Stimulated activated memory B cell treated with anti-CD40 and anti-IgM and Interleukin-4, amounts not matched to agents 10 μg/mL and 1 μg/mL and 100 μg/mL, for 72 hours (primary cell): Measurements from ENCODE around the gene FAS.
A peak's percentile ranks its signal among the peaks of the same experiment; 100 is the strongest.

Experiments used
- ATAC-seq: fragments of 150-1000 bp; cut with Tn5 transposase; 2 replicates; pipeline ENCODE4 v1.10.0; 2021
- H3K27ac Mint-ChIP-seq: one replicate; pipeline ENCODE4 v1.8.0; 2022; ENCODE audit warnings: mild to moderate bottlenecking, mixed read lengths
- H3K27me3 Mint-ChIP-seq: one replicate; pipeline ENCODE4 v1.8.0; 2022; ENCODE audit warnings: mixed read lengths
- H3K36me3 Mint-ChIP-seq: one replicate; pipeline ENCODE4 v1.8.0; 2022; ENCODE audit warnings: mixed read lengths
- H3K4me1 Mint-ChIP-seq: one replicate; pipeline ENCODE4 v1.8.0; 2022; ENCODE audit warnings: mixed read lengths
- H3K4me3 Mint-ChIP-seq: one replicate; pipeline ENCODE4 v1.8.0; 2022; ENCODE audit warnings: mild to moderate bottlenecking, moderate library complexity, mixed read lengths
- H3K9me3 Mint-ChIP-seq: one replicate; pipeline ENCODE4 v1.8.0; 2022; ENCODE audit warnings: mixed read lengths

The FAS gene

GRCh38 chr10:88981435-88981834, 9.2 kb upstream of the FAS start:
- peaks cover 2% of the 10 kb centered on the region for H3K9me3 Mint-ChIP-seq
- H3K4me1 Mint-ChIP-seq, result peaks cover 13% of the 10 kb centered on the region
- H3K36me3 Mint-ChIP-seq, result peaks cover 3% of the 10 kb centered on the region
- H3K27me3 Mint-ChIP-seq, result no peaks in the 10 kb centered on the region
- no peak for ATAC-seq
- H3K4me3 Mint-ChIP-seq, result no peak overlapping the region
- H3K27ac Mint-ChIP-seq, result no peak overlapping the region

DNA sequence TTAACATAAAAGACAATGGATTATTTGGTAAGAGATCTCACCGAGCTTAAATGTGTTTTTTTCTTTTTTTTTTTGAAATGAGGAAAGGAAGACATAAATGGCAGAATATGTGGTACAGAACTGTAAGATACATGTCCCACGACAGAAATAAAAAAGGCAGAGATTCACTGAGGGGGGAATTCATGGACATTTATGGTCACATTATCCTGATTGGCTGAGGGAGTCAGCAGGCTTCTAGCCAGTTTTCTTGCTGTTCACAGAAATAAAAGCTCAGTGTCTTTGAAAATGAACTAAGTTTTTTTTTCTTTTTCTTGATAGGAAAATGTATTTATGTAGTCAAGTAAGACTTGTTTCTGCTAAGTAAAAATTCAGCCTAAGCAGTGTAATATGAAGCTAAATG, 8.2 kb upstream of the FAS start:
- Mint-ChIP-seq H3K27me3 (no peaks in the 10 kb centered on the region), H3K4me3 (no peak overlapping the region), H3K9me3 (peaks cover 4% of the 10 kb centered on the region), H3K36me3 (peaks cover 6% of the 10 kb centered on the region), H3K27ac (no peak overlapping the region), H3K4me1 (peaks cover 16% of the 10 kb centered on the region)
- ATAC-seq, result no peak

- H3K4me3 Mint-ChIP-seq, result no peak overlapping the region
- peaks cover 6% of the 10 kb centered on the region for H3K9me3 Mint-ChIP-seq
- ATAC-seq, result no peak
- no peak overlapping the region for H3K27ac Mint-ChIP-seq
- H3K27me3 Mint-ChIP-seq, result no peaks in the 10 kb centered on the region
- H3K36me3 Mint-ChIP-seq, result peaks cover 6% of the 10 kb centered on the region
- peaks cover 16% of the 10 kb centered on the region for H3K4me1 Mint-ChIP-seq
Observed at GRCh38 chr10:88983206-88983605, 7.4 kb upstream of the FAS start.

GRCh38 chr10:88983939-88984338, 6.7 kb upstream of the FAS start:
- no peak overlapping the region for H3K27ac Mint-ChIP-seq
- ATAC-seq, result no peak
- H3K9me3 Mint-ChIP-seq, result peaks cover 6% of the 10 kb centered on the region
- no peak overlapping the region for H3K4me3 Mint-ChIP-seq
- peaks cover 6% of the 10 kb centered on the region for H3K36me3 Mint-ChIP-seq
- H3K27me3 Mint-ChIP-seq, result no peaks in the 10 kb centered on the region
- peaks cover 16% of the 10 kb centered on the region for H3K4me1 Mint-ChIP-seq

DNA sequence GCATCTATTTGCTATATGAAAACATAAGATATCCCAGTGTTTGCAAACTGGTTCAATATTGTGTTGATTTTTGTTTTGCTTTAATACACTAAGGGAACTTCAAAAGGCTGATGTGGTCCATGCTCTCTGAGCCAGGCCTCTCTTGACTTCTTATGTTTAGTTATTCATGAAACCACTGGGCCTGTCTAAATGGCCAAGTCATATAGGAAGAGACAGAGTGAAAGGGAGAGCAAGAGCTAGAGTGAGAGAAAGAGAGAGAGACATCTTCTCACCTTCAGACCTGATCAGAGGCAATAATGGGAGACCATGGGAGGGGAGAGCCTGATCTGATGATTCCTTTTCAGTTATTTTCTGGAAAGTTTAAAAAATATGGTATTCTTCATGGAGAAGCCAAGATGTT, 6.1 kb upstream of the FAS start:
- peaks cover 6% of the 10 kb centered on the region for H3K36me3 Mint-ChIP-seq
- no peak overlapping the region for H3K4me3 Mint-ChIP-seq
- H3K4me1 Mint-ChIP-seq, result peaks cover 20% of the 10 kb centered on the region
- H3K27me3 Mint-ChIP-seq, result no peaks in the 10 kb centered on the region
- H3K27ac Mint-ChIP-seq, result no peak overlapping the region
- H3K9me3 Mint-ChIP-seq, result peaks cover 6% of the 10 kb centered on the region
- ATAC-seq, result no peak

DNA sequence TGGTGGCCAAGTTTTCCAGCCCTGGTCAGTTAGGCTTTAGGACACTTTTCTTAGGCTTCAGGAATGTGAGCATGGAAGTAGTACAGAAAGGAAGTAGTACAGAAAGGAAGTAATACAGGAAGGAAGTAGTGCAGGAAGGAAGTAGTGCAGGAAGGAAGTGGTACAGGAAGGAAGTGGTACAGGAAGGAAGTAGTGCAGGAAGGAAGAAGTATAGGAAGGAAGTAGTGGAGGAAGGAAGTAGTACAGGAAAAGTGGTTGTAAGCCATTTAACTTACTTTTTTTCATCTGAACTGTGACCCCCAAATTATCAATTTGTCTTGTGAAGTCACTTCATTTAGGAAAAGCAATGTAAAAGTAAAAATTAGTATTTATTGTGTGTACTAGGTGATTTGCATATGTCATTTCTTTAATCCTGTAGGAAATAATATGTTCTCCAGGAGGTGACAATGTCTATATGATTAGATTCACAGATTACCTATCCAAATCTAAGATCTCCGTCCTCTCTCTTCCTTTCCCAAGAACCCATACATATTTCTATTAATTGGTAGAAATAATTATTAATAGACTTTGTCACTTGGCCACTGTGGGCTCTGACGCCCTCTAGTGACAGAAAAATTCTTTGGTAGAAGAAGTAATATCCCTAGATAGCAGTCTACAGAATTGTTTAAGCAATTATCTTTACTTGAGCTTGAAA, 3.9 kb upstream of the FAS start:
- H3K27ac Mint-ChIP-seq, result peak overlapping the region; percentile 33
- peaks cover 6% of the 10 kb centered on the region for H3K9me3 Mint-ChIP-seq
- no peak for ATAC-seq
- H3K4me3 Mint-ChIP-seq, result no peak overlapping the region
- no peaks in the 10 kb centered on the region for H3K27me3 Mint-ChIP-seq
- H3K36me3 Mint-ChIP-seq, result peaks cover 6% of the 10 kb centered on the region
- H3K4me1 Mint-ChIP-seq, result peaks cover 34% of the 10 kb centered on the region

DNA sequence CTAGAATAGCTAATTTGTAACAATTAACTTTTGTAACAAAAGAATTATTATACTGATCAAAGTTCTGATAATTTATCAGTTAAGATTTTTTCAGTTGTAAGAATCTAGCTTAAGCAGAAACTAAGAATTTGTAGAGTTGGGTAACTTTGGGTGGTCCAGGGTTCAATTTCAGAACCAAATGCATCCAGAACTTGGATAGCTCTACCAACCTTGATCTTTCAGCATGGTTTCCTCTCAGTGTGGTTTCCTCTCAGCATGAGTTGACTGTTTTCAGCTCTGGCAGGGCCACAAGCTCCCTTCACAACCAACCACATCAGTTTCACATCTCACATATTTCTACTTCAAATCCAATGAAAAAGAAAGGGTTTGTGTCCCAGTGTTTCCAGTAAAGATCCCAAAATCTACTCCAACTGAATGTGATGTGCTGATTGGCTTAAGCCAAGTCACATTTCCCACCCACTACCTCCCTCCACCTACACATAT, 3.3 kb upstream of the FAS start:
- no peak for ATAC-seq
- no peaks in the 10 kb centered on the region for H3K27me3 Mint-ChIP-seq
- H3K9me3 Mint-ChIP-seq, result peaks cover 6% of the 10 kb centered on the region
- H3K27ac Mint-ChIP-seq, result no peak overlapping the region
- peaks cover 38% of the 10 kb centered on the region for H3K4me1 Mint-ChIP-seq
- peaks cover 6% of the 10 kb centered on the region for H3K36me3 Mint-ChIP-seq
- H3K4me3 Mint-ChIP-seq, result no peak overlapping the region

DNA sequence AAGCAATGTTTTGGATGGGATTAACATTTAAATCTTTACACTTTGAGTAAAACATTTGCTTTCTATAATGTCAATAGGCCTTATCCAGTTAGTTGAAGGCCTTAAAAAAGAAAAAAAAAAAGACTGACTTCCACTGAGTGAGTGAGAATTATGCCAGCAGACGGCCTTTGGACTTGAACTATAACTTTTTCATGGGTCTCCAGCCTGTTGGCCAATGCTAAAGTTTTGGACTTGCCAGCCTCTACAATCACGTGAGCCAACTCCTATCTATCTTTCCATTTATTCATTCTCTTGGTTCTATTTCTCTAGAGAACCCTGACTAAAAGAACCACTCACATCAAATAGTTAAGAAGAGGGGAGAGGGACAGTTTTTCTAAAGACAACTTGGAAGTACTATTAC, 2.8 kb upstream of the FAS start:
- Mint-ChIP-seq H3K27ac (no peak overlapping the region), H3K36me3 (peaks cover 6% of the 10 kb centered on the region), H3K4me3 (no peak overlapping the region), H3K9me3 (peaks cover 6% of the 10 kb centered on the region), H3K4me1 (peaks cover 44% of the 10 kb centered on the region), H3K27me3 (no peaks in the 10 kb centered on the region)
- no peak for ATAC-seq

- H3K9me3 Mint-ChIP-seq, result peaks cover 6% of the 10 kb centered on the region
- no peak for ATAC-seq
- peaks cover 6% of the 10 kb centered on the region for H3K36me3 Mint-ChIP-seq
- H3K27ac Mint-ChIP-seq, result peak overlapping the region; percentile 97
- H3K27me3 Mint-ChIP-seq, result no peaks in the 10 kb centered on the region
- H3K4me1 Mint-ChIP-seq, result peaks cover 40% of the 10 kb centered on the region
- no peak overlapping the region for H3K4me3 Mint-ChIP-seq
Observed at GRCh38 chr10:88989423-88989822, 1.2 kb upstream of the FAS start.

- Mint-ChIP-seq H3K4me1 (peaks cover 38% of the 10 kb centered on the region), H3K27me3 (no peaks in the 10 kb centered on the region), H3K9me3 (peaks cover 6% of the 10 kb centered on the region), H3K4me3 (peak overlapping the region; percentile 96), H3K36me3 (peaks cover 6% of the 10 kb centered on the region), H3K27ac (peak overlapping the region; percentile 97)
- peak; percentile 2 for ATAC-seq
Observed at GRCh38 chr10:88989824-88990383, 694 bp upstream of the FAS start.

DNA sequence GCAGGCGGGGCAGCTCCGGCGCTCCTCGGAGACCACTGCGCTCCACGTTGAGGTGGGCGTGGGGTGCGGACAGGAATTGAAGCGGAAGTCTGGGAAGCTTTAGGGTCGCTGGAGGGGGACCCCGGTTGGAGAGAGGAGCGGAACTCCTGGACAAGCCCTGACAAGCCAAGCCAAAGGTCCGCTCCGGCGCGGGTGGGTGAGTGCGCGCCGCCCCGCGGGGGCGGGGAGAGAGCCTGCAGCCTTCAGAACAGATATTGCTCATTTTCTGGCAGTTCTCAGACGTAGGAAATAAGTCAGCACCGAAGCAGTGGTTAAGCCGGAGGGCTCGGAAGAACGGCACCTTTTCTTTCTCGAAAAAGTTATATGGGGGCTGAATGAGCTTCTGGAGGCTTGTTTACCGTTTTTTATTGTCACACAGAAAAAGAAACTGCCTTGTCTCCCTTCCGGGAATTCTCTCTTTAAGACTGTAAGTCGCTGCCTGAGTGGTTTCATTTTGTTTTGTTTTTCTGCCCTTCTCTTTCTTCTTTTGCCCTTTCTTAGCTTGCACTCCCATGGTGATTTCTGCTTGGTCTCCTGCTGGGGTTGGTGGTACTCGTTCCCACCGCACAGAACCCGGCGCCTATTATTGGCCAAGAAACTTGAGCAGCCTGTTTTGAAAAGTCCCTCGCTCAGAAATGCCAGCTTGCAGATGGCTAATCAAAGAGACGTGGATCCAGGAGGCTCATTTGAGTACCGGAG, 732 bp downstream of the FAS start:
- ATAC-seq, result peak; percentile 80
- peaks cover 49% of the 10 kb centered on the region for H3K4me1 Mint-ChIP-seq

GRCh38 chr10:88991899-88992320, 1.3 kb downstream of the FAS start:
- Mint-ChIP-seq H3K36me3 (no peaks in the 10 kb centered on the region), H3K27me3 (no peaks in the 10 kb centered on the region), H3K4me3 (peak overlapping the region; percentile 96), H3K4me1 (peaks cover 52% of the 10 kb centered on the region), H3K9me3 (peaks cover 2% of the 10 kb centered on the region), H3K27ac (peak overlapping the region; percentile 97)
- peak; percentile 9 for ATAC-seq

More for the DNA sequence above, 732 bp downstream of the FAS start:
- no peaks in the 10 kb centered on the region for H3K27me3 Mint-ChIP-seq
- H3K4me3 Mint-ChIP-seq, result peak overlapping the region; percentile 96
- peaks cover 4% of the 10 kb centered on the region for H3K36me3 Mint-ChIP-seq
- H3K27ac Mint-ChIP-seq, result peak overlapping the region; percentile 97
- peaks cover 6% of the 10 kb centered on the region for H3K9me3 Mint-ChIP-seq

DNA sequence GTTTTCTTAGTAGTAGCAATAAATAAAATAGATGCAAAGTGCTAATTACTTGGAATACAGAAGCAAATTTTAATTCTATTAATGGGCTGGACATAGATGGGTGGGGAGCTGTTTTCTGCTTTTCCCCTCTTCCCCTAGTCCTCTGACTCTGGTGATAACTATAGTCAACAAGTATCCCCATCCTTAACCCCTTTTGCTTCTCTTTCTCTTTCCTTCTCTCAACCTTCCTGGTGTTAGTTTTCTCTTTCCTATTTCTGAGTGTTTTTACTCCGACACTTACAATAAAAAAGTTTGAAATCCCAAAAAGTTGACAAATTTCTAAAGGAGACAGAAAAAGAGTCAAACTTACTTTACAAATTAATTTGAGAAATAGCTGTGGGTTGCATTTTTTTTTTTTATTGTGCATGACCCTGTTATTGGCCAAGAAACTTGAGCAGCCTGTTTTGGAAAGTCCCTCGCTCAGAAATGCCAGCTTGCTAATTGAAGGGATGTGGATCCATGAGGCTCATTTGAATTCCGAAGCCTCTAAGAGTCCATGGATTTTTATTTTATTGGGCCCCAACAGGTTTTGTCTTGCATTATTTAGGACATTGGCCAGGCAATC, 2.4 kb downstream of the FAS start:
- Mint-ChIP-seq H3K27me3 (no peaks in the 10 kb centered on the region), H3K4me1 (peaks cover 56% of the 10 kb centered on the region), H3K27ac (peak overlapping the region; percentile 97), H3K4me3 (peak overlapping the region; percentile 73), H3K36me3 (no peaks in the 10 kb centered on the region), H3K9me3 (peaks cover 1% of the 10 kb centered on the region)
- ATAC-seq, result no peak

GRCh38 chr10:88994019-88994418, 3.4 kb downstream of the FAS start:
- Mint-ChIP-seq H3K4me3 (no peak overlapping the region), H3K9me3 (no peaks in the 10 kb centered on the region), H3K27ac (no peak overlapping the region), H3K36me3 (no peaks in the 10 kb centered on the region), H3K4me1 (peaks cover 58% of the 10 kb centered on the region), H3K27me3 (no peaks in the 10 kb centered on the region)
- no peak for ATAC-seq

DNA sequence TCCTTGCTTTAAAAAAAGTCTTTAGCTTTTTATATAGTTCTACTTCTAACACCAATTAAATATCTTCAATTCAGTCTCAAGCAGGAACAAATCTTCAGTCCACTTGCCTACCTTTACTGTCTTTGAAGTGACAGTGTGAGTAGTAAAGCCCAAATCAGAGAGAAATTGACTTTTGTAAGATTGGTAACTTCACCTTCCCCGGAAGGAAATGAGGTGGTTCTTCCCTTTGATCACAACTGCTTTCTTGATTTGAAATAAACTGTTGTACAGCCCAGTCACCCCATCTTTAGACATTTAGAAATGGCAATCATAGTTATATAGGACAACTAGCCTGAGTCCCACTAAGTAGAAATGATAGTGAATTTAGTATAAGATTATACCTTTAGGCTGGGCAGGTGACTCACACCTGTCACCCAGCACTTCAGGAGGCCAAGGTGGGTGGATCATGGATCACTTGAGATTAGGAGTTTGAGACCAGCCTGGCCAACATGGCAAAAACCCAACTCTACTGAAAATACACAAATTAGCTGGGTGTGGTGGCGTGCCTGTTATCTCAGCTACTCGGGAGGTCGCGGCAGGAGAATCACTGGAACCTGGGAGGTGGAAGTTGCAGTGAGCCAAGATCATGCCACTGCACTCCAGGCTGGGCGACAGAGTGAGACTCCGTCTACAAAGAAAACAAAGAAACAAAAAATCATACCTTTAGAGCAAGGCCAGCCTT, 4.7 kb downstream of the FAS start:
- Mint-ChIP-seq H3K4me3 (peak overlapping the region; percentile 18), H3K27ac (peak overlapping the region; percentile 61), H3K4me1 (peaks cover 55% of the 10 kb centered on the region), H3K27me3 (no peaks in the 10 kb centered on the region), H3K9me3 (no peaks in the 10 kb centered on the region), H3K36me3 (no peaks in the 10 kb centered on the region)
- ATAC-seq, result no peak
